ENCODE results near the gene NDUFS2.

NDUFS2 gene

GRCh38 chr1:161206411-161207140, 4.4 kb downstream of the NDUFS2 start:
- Histone ChIP-seq H3K4me1 (ENCODE audit: control insufficient read depth, insufficient read depth, low read length) (peaks cover 15% of the 10 kb centered on the region), H3K4me3 (ENCODE audit: low read length in 2 of 2) (no peak overlapping the region), H3K27me3 (ENCODE audit: control insufficient read depth in 1 of 2, insufficient read depth in 2 of 2, low read length in 2 of 2) (no peaks in the 10 kb centered on the region), H3K36me3 (ENCODE audit: control insufficient read depth in 2 of 2, insufficient read depth in 2 of 2, low read length in 2 of 2) (peaks cover 31 to 43% of the 10 kb centered on the region in 2 donors), H3K9ac (ENCODE audit: low read length in 2 of 2) (peak overlapping the region; percentile 13 to 42), H3K9me3 (ENCODE audit: control insufficient read depth in 2 of 2, low read length in 2 of 2) (no peaks in the 10 kb centered on the region), H3K27ac (ENCODE audit: low read length) (peak overlapping the region; percentile 69)

GRCh38 chr1:161207173-161207572, 5.0 kb downstream of the NDUFS2 start:
- Histone ChIP-seq H3K4me1 (ENCODE audit: control insufficient read depth, insufficient read depth, low read length) (peaks cover 12% of the 10 kb centered on the region), H3K27ac (ENCODE audit: low read length) (peak overlapping the region; percentile 69), H3K27me3 (ENCODE audit: control insufficient read depth in 1 of 2, insufficient read depth in 2 of 2, low read length in 2 of 2) (no peaks in the 10 kb centered on the region), H3K4me3 (ENCODE audit: low read length in 2 of 2) (no peak overlapping the region), H3K9me3 (ENCODE audit: control insufficient read depth in 2 of 2, low read length in 2 of 2) (no peaks in the 10 kb centered on the region), H3K9ac (ENCODE audit: low read length in 2 of 2) (peak overlapping the region; percentile 13 to 42), H3K36me3 (ENCODE audit: control insufficient read depth in 2 of 2, insufficient read depth in 2 of 2, low read length in 2 of 2) (peaks cover 37 to 49% of the 10 kb centered on the region in 2 donors)

GRCh38 chr1:161209790-161210409, 7.7 kb downstream of the NDUFS2 start:
- Histone ChIP-seq H3K9me3 (ENCODE audit: control insufficient read depth in 2 of 2, low read length in 2 of 2) (no peaks in the 10 kb centered on the region), H3K27me3 (ENCODE audit: control insufficient read depth in 1 of 2, insufficient read depth in 2 of 2, low read length in 2 of 2) (no peaks in the 10 kb centered on the region), H3K4me3 (ENCODE audit: low read length in 2 of 2) (no peak overlapping the region), H3K36me3 (ENCODE audit: control insufficient read depth in 2 of 2, insufficient read depth in 2 of 2, low read length in 2 of 2) (peaks cover 55 to 65% of the 10 kb centered on the region in 2 donors), H3K27ac (ENCODE audit: low read length) (no peak overlapping the region), H3K9ac (ENCODE audit: low read length in 2 of 2) (peak overlapping the region in 1 of 2 donors; percentile 7), H3K4me1 (ENCODE audit: control insufficient read depth, insufficient read depth, low read length) (no peaks in the 10 kb centered on the region)

GRCh38 chr1:161214369-161214768, 12.2 kb downstream of the NDUFS2 start:
- H3K4me3 ChIP-seq (ENCODE audit: low read length in 2 of 2) = no peak overlapping the region
- H3K9me3 ChIP-seq (ENCODE audit: control insufficient read depth in 2 of 2, low read length in 2 of 2) = no peaks in the 10 kb centered on the region
- H3K27ac ChIP-seq (ENCODE audit: low read length) = no peak overlapping the region
- H3K36me3 ChIP-seq (ENCODE audit: control insufficient read depth in 2 of 2, insufficient read depth in 2 of 2, low read length in 2 of 2) = peaks cover 42 to 44% of the 10 kb centered on the region in 2 donors
- H3K27me3 ChIP-seq (ENCODE audit: control insufficient read depth in 1 of 2, insufficient read depth in 2 of 2, low read length in 2 of 2) = no peaks in the 10 kb centered on the region
- H3K9ac ChIP-seq (ENCODE audit: low read length in 2 of 2) = no peak overlapping the region
- no peaks in the 10 kb centered on the region for H3K4me1 ChIP-seq (ENCODE audit: control insufficient read depth, insufficient read depth, low read length)

- Histone ChIP-seq H3K27ac (ENCODE audit: low read length) (no peak within 1 kb of the TSS), H3K27me3 (ENCODE audit: control insufficient read depth in 1 of 2, insufficient read depth in 2 of 2, low read length in 2 of 2) (no peaks in the 10 kb centered on the region), H3K9ac (ENCODE audit: low read length in 2 of 2) (no peak within 1 kb of the TSS), H3K9me3 (ENCODE audit: control insufficient read depth in 2 of 2, low read length in 2 of 2) (no peaks in the 10 kb centered on the region), H3K4me1 (ENCODE audit: control insufficient read depth, insufficient read depth, low read length) (no peaks in the 10 kb centered on the region), H3K4me3 (ENCODE audit: low read length in 2 of 2) (peak within 1 kb of the TSS in 1 of 2 donors; percentile 8), H3K36me3 (ENCODE audit: control insufficient read depth in 2 of 2, insufficient read depth in 2 of 2, low read length in 2 of 2) (peaks cover 36 to 38% of the 10 kb centered on the region in 2 donors)
Measured at GRCh38 chr1:161215076-161215475, 12.9 kb downstream of the NDUFS2 start, which contains the start of gene FCER1G. Gene FCER1G, plus strand, starts transcription at chr1:161215295. Its CDS starts 27 bp downstream, at chr1:161215322.

- no peaks in the 10 kb centered on the region for H3K4me1 ChIP-seq (ENCODE audit: control insufficient read depth, insufficient read depth, low read length)
- no peak overlapping the region for H3K9ac ChIP-seq (ENCODE audit: low read length in 2 of 2)
- no peak overlapping the region for H3K4me3 ChIP-seq (ENCODE audit: low read length in 2 of 2)
- no peak overlapping the region for H3K27ac ChIP-seq (ENCODE audit: low read length)
- peaks cover 20% of the 10 kb centered on the region in 2 donors for H3K36me3 ChIP-seq (ENCODE audit: control insufficient read depth in 2 of 2, insufficient read depth in 2 of 2, low read length in 2 of 2)
- H3K27me3 ChIP-seq (ENCODE audit: control insufficient read depth in 1 of 2, insufficient read depth in 2 of 2, low read length in 2 of 2) = no peaks in the 10 kb centered on the region
- no peaks in the 10 kb centered on the region for H3K9me3 ChIP-seq (ENCODE audit: control insufficient read depth in 2 of 2, low read length in 2 of 2)
Measured at GRCh38 chr1:161216945-161217712, 15.0 kb downstream of the NDUFS2 start.

GRCh38 chr1:161217831-161218230, 15.7 kb downstream of the NDUFS2 start:
- Histone ChIP-seq H3K27me3 (ENCODE audit: control insufficient read depth in 1 of 2, insufficient read depth in 2 of 2, low read length in 2 of 2) (no peaks in the 10 kb centered on the region), H3K4me3 (ENCODE audit: low read length in 2 of 2) (no peak overlapping the region), H3K4me1 (ENCODE audit: control insufficient read depth, insufficient read depth, low read length) (no peaks in the 10 kb centered on the region), H3K36me3 (ENCODE audit: control insufficient read depth in 2 of 2, insufficient read depth in 2 of 2, low read length in 2 of 2) (peaks cover 17% of the 10 kb centered on the region in 2 donors), H3K9ac (ENCODE audit: low read length in 2 of 2) (no peak overlapping the region), H3K9me3 (ENCODE audit: control insufficient read depth in 2 of 2, low read length in 2 of 2) (no peaks in the 10 kb centered on the region), H3K27ac (ENCODE audit: low read length) (no peak overlapping the region)

- H3K36me3 ChIP-seq (ENCODE audit: control insufficient read depth in 2 of 2, insufficient read depth in 2 of 2, low read length in 2 of 2) = peaks cover 10 to 12% of the 10 kb centered on the region in 2 donors
- no peaks in the 10 kb centered on the region for H3K9me3 ChIP-seq (ENCODE audit: control insufficient read depth in 2 of 2, low read length in 2 of 2)
- no peaks in the 10 kb centered on the region for H3K4me1 ChIP-seq (ENCODE audit: control insufficient read depth, insufficient read depth, low read length)
- no peak overlapping the region for H3K27ac ChIP-seq (ENCODE audit: low read length)
- no peaks in the 10 kb centered on the region for H3K27me3 ChIP-seq (ENCODE audit: control insufficient read depth in 1 of 2, insufficient read depth in 2 of 2, low read length in 2 of 2)
- no peak overlapping the region for H3K9ac ChIP-seq (ENCODE audit: low read length in 2 of 2)
- no peak overlapping the region for H3K4me3 ChIP-seq (ENCODE audit: low read length in 2 of 2)
Measured at GRCh38 chr1:161218301-161219077, 16.3 kb downstream of the NDUFS2 start.

GRCh38 chr1:161219078-161219892, 17.1 kb downstream of the NDUFS2 start:
- Histone ChIP-seq H3K27ac (ENCODE audit: low read length) (no peak overlapping the region), H3K27me3 (ENCODE audit: control insufficient read depth in 1 of 2, insufficient read depth in 2 of 2, low read length in 2 of 2) (no peaks in the 10 kb centered on the region), H3K9ac (ENCODE audit: low read length in 2 of 2) (no peak overlapping the region), H3K36me3 (ENCODE audit: control insufficient read depth in 2 of 2, insufficient read depth in 2 of 2, low read length in 2 of 2) (peaks cover 2 to 4% of the 10 kb centered on the region in 2 donors), H3K4me1 (ENCODE audit: control insufficient read depth, insufficient read depth, low read length) (no peaks in the 10 kb centered on the region), H3K9me3 (ENCODE audit: control insufficient read depth in 2 of 2, low read length in 2 of 2) (no peaks in the 10 kb centered on the region), H3K4me3 (ENCODE audit: low read length in 2 of 2) (no peak overlapping the region)
